Caco-2 (cell line): ENCODE results near the gene STRN. TPM values are rescaled to one million over a fixed set of nuclear protein-coding genes. Genes with fewer than 3 reads are reported as not detected.

Source experiments
- BruUV-seq: library from RNA; stranded (reverse); fragments of 400-500 nt; replicated peaks from 2 replicates; lab custom pipeline; 2021; lab: Mats Ljungman, UMichigan
- CTCF ChIA-PET: fragments of 300-600 bp; sonication (Branson Sonifier 250); formaldehyde crosslinking; loops from one replicate; lab custom pipeline; 2022; ENCODE audit warnings: antibody characterized with exemption; lab: Charles Lee
- POLR2A ChIA-PET: fragments of 300-600 bp; sonication (Branson Sonifier 250); formaldehyde crosslinking; loops from one replicate; lab custom pipeline; 2022; ENCODE audit warnings: antibody characterized with exemption; lab: Charles Lee
- DNase-seq, 2 experiments: peaks; one replicate each; pipeline versions ENCODE4 v3.0.0 to v3.0.0-alpha.2; 2020 to 2022
- H3K27me3 ChIP-seq: replicated peaks from 2 replicates; pipeline ENCODE4 v1.6.0; 2011; ENCODE audit warnings: low read length; ENCODE audit not compliant: control insufficient read depth, insufficient read depth
- H3K36me3 ChIP-seq: 2 replicates; pipeline ENCODE4 v1.5.1; 2011; ENCODE audit warnings: low read length; ENCODE audit not compliant: control insufficient read depth, insufficient read depth
- H3K4me1 ChIP-seq: fragments of 250-450 bp; sonication (Bioruptor Pico); 2 replicates; pipeline ENCODE4 v1.5.1; 2020; ENCODE audit warnings: mild to moderate bottlenecking
- H3K4me3 ChIP-seq: 2 replicates; pipeline ENCODE4 v1.5.1; 2011; ENCODE audit warnings: low read depth, mild to moderate bottlenecking, control low read depth, low read length
- H3K9me3 ChIP-seq: fragments of 250-450 bp; sonication (Bioruptor Pico); 2 replicates; pipeline ENCODE4 v1.5.1; 2020; ENCODE audit warnings: mild to moderate bottlenecking, moderate library complexity
- H3K27ac Mint-ChIP-seq: one replicate; pipeline ENCODE4 v1.8.0; 2022; ENCODE audit warnings: mixed read lengths; ENCODE audit not compliant: unreplicated experiment
- H3K27me3 Mint-ChIP-seq: one replicate; pipeline ENCODE4 v1.8.0; 2022; ENCODE audit warnings: mixed read lengths; ENCODE audit not compliant: insufficient read depth, unreplicated experiment
- H3K36me3 Mint-ChIP-seq: one replicate; pipeline ENCODE4 v1.8.0; 2022; ENCODE audit warnings: mild to moderate bottlenecking, mixed read lengths; ENCODE audit not compliant: insufficient read depth, unreplicated experiment
- H3K4me1 Mint-ChIP-seq: one replicate; pipeline ENCODE4 v1.8.0; 2022; ENCODE audit warnings: low read depth, mixed read lengths; ENCODE audit not compliant: unreplicated experiment
- H3K4me3 Mint-ChIP-seq: one replicate; pipeline ENCODE4 v1.8.0; 2022; ENCODE audit warnings: mild to moderate bottlenecking, moderate library complexity, mixed read lengths; ENCODE audit not compliant: unreplicated experiment
- H3K9me3 Mint-ChIP-seq: one replicate; pipeline ENCODE4 v1.8.0; 2022; ENCODE audit warnings: mixed read lengths; ENCODE audit not compliant: unreplicated experiment
- CTCF ChIP-seq, 2 experiments: fragments of 200-600 bp in 1 of 2; IDR thresholded peaks; 1 replicate in 1 of 2; 2 replicates in 1 of 2; pipeline versions ENCODE4 v1.5.1 to v1.8.0; 2011 to 2022; ENCODE audit warnings: antibody characterized with exemption in 1 of 2, control low read depth in 1 of 2, inconsistent platforms in 1 of 2, low read depth in 1 of 2, low read length in 1 of 2, mild to moderate bottlenecking in 1 of 2, moderate library complexity in 1 of 2; ENCODE audit not compliant: insufficient read depth in 1 of 2, severe bottlenecking in 1 of 2, unreplicated experiment in 1 of 2
- intact Hi-C: fragments of 100-400 bp; cut with micrococcal nuclease; formaldehyde crosslinking; loops from one replicate; pipeline ENCODE4 v1.10.0; 2022; ENCODE audit not compliant: unreplicated experiment
- total RNA-seq: library from RNA; stranded (reverse); gene quantifications from 2 replicates; pipeline ENCODE4 v1.2.3, GENCODE V29; 2022

Gene STRN
- total RNA-seq, 1 experiment from 2014 or later, result 36.8 TPM

- no peak overlapping the region for H3K27ac Mint-ChIP-seq
- peaks cover 11% of the 10 kb centered on the region for H3K9me3 Mint-ChIP-seq
- intact Hi-C loops, result loop anchor here (10.0 kb wide), 1 partner anchor 126 kb away; no protein-coding TSS in a partner anchor
- Histone ChIP-seq H3K27me3 (no peaks in the 10 kb centered on the region), H3K4me3 (no peak overlapping the region), H3K36me3 (no peaks in the 10 kb centered on the region; the same call in 1 of the 2 replicates), H3K4me1 (peaks cover 10% of the 10 kb centered on the region; the same call in 1 of the 2 replicates), H3K9me3 (no peaks in the 10 kb centered on the region)
- BruUV-seq, result no TSS peak
- no peak for DNase-seq
- no peaks in the 10 kb centered on the region for H3K27me3 Mint-ChIP-seq
- ChIA-PET POLR2A (no interaction called here), CTCF (no interaction called here)
- no peaks in the 10 kb centered on the region for H3K4me1 Mint-ChIP-seq
- H3K4me3 Mint-ChIP-seq, result no peak overlapping the region
- H3K36me3 Mint-ChIP-seq, result peaks cover 33% of the 10 kb centered on the region
- no peak for TF ChIP-seq CTCF (IDR thresholded peaks at IDR 0.05; ENCODE audit: insufficient read depth in 1 of 2, low read depth in 1 of 2, low read length in 1 of 2, severe bottlenecking in 1 of 2, unreplicated experiment in 1 of 2)
Observed at GRCh38 chr2:36878429-36878828, 87.9 kb downstream of the STRN start.

GRCh38 chr2:36871068-36871707, 95.1 kb downstream of the STRN start:
- ChIA-PET CTCF (interaction anchor here (0.6 kb wide), 1 partner anchor 85 kb away, joined by 3 read pairs; no protein-coding TSS in a partner anchor), POLR2A (no interaction called here)
- Mint-ChIP-seq H3K36me3 (peaks cover 38% of the 10 kb centered on the region), H3K4me1 (no peaks in the 10 kb centered on the region), H3K4me3 (no peak overlapping the region), H3K27me3 (no peaks in the 10 kb centered on the region), H3K27ac (no peak overlapping the region), H3K9me3 (peaks cover 11% of the 10 kb centered on the region)
- Histone ChIP-seq H3K36me3 (no peaks in the 10 kb centered on the region), H3K9me3 (no peaks in the 10 kb centered on the region), H3K27me3 (no peaks in the 10 kb centered on the region), H3K4me1 (no peaks in the 10 kb centered on the region), H3K4me3 (no peak overlapping the region)
- no peak for TF ChIP-seq CTCF (IDR thresholded peaks at IDR 0.05; ENCODE audit: insufficient read depth in 1 of 2, low read depth in 1 of 2, low read length in 1 of 2, severe bottlenecking in 1 of 2, unreplicated experiment in 1 of 2)
- no peak for DNase-seq
- BruUV-seq, result no TSS peak
- intact Hi-C loops, result loop anchor here (10.0 kb wide), 1 partner anchor 134 kb away; no protein-coding TSS in a partner anchor

- H3K4me3 Mint-ChIP-seq, result no peak overlapping the region
- peaks cover 37% of the 10 kb centered on the region for H3K36me3 Mint-ChIP-seq
- H3K4me3 ChIP-seq, result no peak overlapping the region
- H3K4me1 Mint-ChIP-seq, result no peaks in the 10 kb centered on the region
- POLR2A ChIA-PET, result no interaction called here
- H3K9me3 Mint-ChIP-seq, result peaks cover 9% of the 10 kb centered on the region
- no peak overlapping the region for H3K27ac Mint-ChIP-seq
- no peak for DNase-seq
- intact Hi-C loops, result loop anchor here (10.0 kb wide), 1 partner anchor 135 kb away; no protein-coding TSS in a partner anchor
- H3K4me1 ChIP-seq, result no peaks in the 10 kb centered on the region
- no peak for TF ChIP-seq CTCF (IDR thresholded peaks at IDR 0.05; ENCODE audit: insufficient read depth in 1 of 2, low read depth in 1 of 2, low read length in 1 of 2, severe bottlenecking in 1 of 2, unreplicated experiment in 1 of 2)
- no peaks in the 10 kb centered on the region for H3K27me3 Mint-ChIP-seq
- no peaks in the 10 kb centered on the region for H3K36me3 ChIP-seq
- no peaks in the 10 kb centered on the region for H3K27me3 ChIP-seq
- CTCF ChIA-PET, result no interaction called here
- BruUV-seq, result no TSS peak
- no peaks in the 10 kb centered on the region for H3K9me3 ChIP-seq
Observed at GRCh38 chr2:36869606-36870005, 96.7 kb downstream of the STRN start.
